ENCODE measurements around the gene SOX21.

DNA sequence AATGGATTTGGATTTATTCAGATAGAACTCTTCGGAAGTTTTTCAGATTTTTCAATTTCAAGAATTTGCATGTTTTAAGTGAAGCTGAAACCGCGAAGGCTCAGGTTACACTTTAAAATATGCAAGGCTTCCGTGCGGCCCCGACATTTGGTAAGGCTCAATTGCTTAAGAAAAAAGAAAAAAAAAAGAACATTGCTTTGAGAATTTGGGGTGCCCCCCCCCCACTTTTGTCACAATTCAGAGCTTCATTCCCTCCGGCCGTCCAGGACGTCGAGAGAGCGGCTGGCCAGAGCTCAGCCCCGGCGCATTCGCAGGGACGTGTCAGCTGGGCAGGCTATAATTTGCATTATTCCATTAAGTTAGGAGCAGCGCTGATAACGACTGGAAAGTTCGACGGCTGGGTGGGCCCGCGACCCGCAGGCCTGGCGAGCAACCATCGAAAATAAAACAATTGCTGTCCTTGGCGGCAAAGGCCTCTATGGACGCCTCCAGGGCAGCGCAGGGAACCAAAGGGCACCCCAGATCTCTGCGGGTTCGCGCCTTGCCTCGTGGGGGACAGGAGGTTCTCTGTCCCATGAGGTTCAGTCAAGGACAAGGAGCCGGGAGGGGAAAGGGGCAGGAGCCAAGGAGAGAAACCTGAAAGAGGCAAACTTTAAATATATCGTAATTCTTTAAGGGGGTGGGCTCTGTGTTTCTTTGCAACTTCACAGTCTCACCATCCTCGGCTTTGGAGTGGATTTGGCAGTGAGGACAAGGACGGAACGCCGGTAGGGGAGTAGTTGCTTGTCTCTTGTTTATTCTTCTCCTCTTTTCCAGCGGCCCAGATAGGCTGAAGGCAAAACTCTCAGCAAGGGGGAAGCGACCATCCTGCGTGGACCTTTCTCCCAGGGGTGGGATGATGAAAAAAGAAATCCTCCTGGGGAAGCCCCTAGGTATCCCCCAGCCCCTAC, 7.0 kb downstream of the SOX21 start:
- TF ChIP-seq EZH2 (IDR thresholded peaks at IDR 0.05; ENCODE audit: borderline replicate concordance, low read length) = no peak
- TF ChIP-seq, protein P1, sequence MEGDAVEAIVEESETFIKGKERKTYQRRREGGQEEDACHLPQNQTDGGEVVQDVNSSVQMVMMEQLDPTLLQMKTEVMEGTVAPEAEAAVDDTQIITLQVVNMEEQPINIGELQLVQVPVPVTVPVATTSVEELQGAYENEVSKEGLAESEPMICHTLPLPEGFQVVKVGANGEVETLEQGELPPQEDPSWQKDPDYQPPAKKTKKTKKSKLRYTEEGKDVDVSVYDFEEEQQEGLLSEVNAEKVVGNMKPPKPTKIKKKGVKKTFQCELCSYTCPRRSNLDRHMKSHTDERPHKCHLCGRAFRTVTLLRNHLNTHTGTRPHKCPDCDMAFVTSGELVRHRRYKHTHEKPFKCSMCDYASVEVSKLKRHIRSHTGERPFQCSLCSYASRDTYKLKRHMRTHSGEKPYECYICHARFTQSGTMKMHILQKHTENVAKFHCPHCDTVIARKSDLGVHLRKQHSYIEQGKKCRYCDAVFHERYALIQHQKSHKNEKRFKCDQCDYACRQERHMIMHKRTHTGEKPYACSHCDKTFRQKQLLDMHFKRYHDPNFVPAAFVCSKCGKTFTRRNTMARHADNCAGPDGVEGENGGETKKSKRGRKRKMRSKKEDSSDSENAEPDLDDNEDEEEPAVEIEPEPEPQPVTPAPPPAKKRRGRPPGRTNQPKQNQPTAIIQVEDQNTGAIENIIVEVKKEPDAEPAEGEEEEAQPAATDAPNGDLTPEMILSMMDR (IDR thresholded peaks at IDR 0.05; ENCODE audit: low read length) = no peak
